Measurements from ENCODE around the gene TRAF2. TPM values are rescaled to one million over a fixed set of nuclear protein-coding genes. Genes with fewer than 3 reads are reported as not detected.

TRAF2 gene
- total and polyA plus RNA-seq, 9 of the 15 experiments (the other 6 are each of a cell fraction or from before 2014, with no cell fraction given) = 0.24 to 45.2 (median 18.0) TPM

- TF ChIP-seq, protein P1, sequence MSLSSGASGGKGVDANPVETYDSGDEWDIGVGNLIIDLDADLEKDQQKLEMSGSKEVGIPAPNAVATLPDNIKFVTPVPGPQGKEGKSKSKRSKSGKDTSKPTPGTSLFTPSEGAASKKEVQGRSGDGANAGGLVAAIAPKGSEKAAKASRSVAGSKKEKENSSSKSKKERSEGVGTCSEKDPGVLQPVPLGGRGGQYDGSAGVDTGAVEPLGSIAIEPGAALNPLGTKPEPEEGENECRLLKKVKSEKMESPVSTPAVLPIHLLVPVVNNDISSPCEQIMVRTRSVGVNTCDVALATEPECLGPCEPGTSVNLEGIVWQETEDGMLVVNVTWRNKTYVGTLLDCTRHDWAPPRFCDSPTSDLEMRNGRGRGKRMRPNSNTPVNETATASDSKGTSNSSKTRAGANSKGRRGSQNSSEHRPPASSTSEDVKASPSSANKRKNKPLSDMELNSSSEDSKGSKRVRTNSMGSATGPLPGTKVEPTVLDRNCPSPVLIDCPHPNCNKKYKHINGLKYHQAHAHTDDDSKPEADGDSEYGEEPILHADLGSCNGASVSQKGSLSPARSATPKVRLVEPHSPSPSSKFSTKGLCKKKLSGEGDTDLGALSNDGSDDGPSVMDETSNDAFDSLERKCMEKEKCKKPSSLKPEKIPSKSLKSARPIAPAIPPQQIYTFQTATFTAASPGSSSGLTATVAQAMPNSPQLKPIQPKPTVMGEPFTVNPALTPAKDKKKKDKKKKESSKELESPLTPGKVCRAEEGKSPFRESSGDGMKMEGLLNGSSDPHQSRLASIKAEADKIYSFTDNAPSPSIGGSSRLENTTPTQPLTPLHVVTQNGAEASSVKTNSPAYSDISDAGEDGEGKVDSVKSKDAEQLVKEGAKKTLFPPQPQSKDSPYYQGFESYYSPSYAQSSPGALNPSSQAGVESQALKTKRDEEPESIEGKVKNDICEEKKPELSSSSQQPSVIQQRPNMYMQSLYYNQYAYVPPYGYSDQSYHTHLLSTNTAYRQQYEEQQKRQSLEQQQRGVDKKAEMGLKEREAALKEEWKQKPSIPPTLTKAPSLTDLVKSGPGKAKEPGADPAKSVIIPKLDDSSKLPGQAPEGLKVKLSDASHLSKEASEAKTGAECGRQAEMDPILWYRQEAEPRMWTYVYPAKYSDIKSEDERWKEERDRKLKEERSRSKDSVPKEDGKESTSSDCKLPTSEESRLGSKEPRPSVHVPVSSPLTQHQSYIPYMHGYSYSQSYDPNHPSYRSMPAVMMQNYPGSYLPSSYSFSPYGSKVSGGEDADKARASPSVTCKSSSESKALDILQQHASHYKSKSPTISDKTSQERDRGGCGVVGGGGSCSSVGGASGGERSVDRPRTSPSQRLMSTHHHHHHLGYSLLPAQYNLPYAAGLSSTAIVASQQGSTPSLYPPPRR (CRISPR knock-in tag; IDR thresholded peaks at IDR 0.05; ENCODE audit: borderline replicate concordance) = no peak
- no peak for TF ChIP-seq YY1 (IDR thresholded peaks at IDR 0.05; ENCODE audit: borderline replicate concordance in 1 of 3, control insufficient read depth in 1 of 3, extremely low read depth in 1 of 3, insufficient read depth in 3 of 3, insufficient read length in 1 of 3, insufficient replicate concordance in 2 of 3, low read depth in 1 of 3, low read length in 2 of 3)
- no peak for TF ChIP-seq ZNF12 (CRISPR knock-in tag; IDR thresholded peaks at IDR 0.05)
- no peak for TF ChIP-seq ZHX1 (conservative IDR thresholded peaks at IDR 0.05; ENCODE audit: low read length)
- no peak for TF ChIP-seq TGIF2 (CRISPR knock-in tag; IDR thresholded peaks at IDR 0.05)
- TF ChIP-seq SIX5 (IDR thresholded peaks at IDR 0.05; ENCODE audit: borderline replicate concordance in 1 of 2, insufficient read depth in 1 of 2, low read depth in 1 of 2, low read length in 2 of 2) = no peak
- TF ChIP-seq, protein P2, sequence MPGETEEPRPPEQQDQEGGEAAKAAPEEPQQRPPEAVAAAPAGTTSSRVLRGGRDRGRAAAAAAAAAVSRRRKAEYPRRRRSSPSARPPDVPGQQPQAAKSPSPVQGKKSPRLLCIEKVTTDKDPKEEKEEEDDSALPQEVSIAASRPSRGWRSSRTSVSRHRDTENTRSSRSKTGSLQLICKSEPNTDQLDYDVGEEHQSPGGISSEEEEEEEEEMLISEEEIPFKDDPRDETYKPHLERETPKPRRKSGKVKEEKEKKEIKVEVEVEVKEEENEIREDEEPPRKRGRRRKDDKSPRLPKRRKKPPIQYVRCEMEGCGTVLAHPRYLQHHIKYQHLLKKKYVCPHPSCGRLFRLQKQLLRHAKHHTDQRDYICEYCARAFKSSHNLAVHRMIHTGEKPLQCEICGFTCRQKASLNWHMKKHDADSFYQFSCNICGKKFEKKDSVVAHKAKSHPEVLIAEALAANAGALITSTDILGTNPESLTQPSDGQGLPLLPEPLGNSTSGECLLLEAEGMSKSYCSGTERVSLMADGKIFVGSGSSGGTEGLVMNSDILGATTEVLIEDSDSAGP (CRISPR knock-in tag; IDR thresholded peaks at IDR 0.05) = no peak
Observed at GRCh38 chr9:136951541-136952320, 65.4 kb downstream of the TRAF2 start, which contains the start of gene LCN12 (continued).
